IPS-20b (cell line): Measurements from ENCODE around the gene PDPK1.
"Not testable (repeated sequence)": the region's sequence is repeated elsewhere in the genome, so short reads cannot be mapped to it uniquely, and the experiment has no call there.

ENCODE experiments used
- H3K27ac ChIP-seq: one replicate; pipeline ENCODE4 v1.5.1; 2013; ENCODE audit warnings: low read length
- H3K27me3 ChIP-seq: 2 replicates; pipeline ENCODE4 v1.6.1; 2013; ENCODE audit warnings: mild to moderate bottlenecking, low read length, inconsistent platforms; ENCODE audit not compliant: insufficient read depth
- H3K36me3 ChIP-seq: 2 replicates; pipeline ENCODE4 v1.6.1; 2013; ENCODE audit warnings: low read depth, mild to moderate bottlenecking, inconsistent platforms, low read length, moderate library complexity; ENCODE audit not compliant: insufficient read depth
- H3K4me1 ChIP-seq: 2 replicates; pipeline ENCODE4 v1.6.1; 2013; ENCODE audit warnings: mild to moderate bottlenecking, control low read depth, inconsistent platforms, low read length, moderate library complexity; ENCODE audit not compliant: insufficient read depth
- H3K4me3 ChIP-seq: 2 replicates; pipeline ENCODE4 v1.5.1; 2013; ENCODE audit warnings: mild to moderate bottlenecking, low read length, inconsistent platforms
- H3K9ac ChIP-seq: 2 replicates; pipeline ENCODE4 v1.6.1; 2013; ENCODE audit warnings: low read depth, mild to moderate bottlenecking, inconsistent platforms, low read length, moderate library complexity
- H3K9me3 ChIP-seq: 2 replicates; pipeline ENCODE4 v1.6.1; 2013; ENCODE audit warnings: mild to moderate bottlenecking, low read depth, low read length, inconsistent platforms; ENCODE audit not compliant: insufficient read depth

The PDPK1 gene

GRCh38 chr16:2529061-2529931 lies 8.5 kb upstream of the PDPK1 start:
- H3K9me3 ChIP-seq, result no peaks in the 10 kb centered on the region
- H3K27ac ChIP-seq, result no peak overlapping the region
- H3K4me1 ChIP-seq, result peaks cover 6% of the 10 kb centered on the region; the same call in 1 of the 2 replicates
- peaks cover 32% of the 10 kb centered on the region for H3K36me3 ChIP-seq
- H3K9ac ChIP-seq, result no peak overlapping the region
- H3K27me3 ChIP-seq, result no peaks in the 10 kb centered on the region; the same call in 1 of the 2 replicates
- H3K4me3 ChIP-seq, result no peak overlapping the region

- Histone ChIP-seq H3K9ac (no peak overlapping the region), H3K9me3 (no peaks in the 10 kb centered on the region), H3K27me3 (no peaks in the 10 kb centered on the region; the same call in 1 of the 2 replicates), H3K36me3 (peaks cover 25% of the 10 kb centered on the region), H3K4me3 (no peak overlapping the region), H3K27ac (no peak overlapping the region), H3K4me1 (peaks cover 6% of the 10 kb centered on the region; the same call in 1 of the 2 replicates)
Measured at GRCh38 chr16:2529961-2530628, 7.7 kb upstream of the PDPK1 start.

GRCh38 chr16:2530629-2531318 lies 7.0 kb upstream of the PDPK1 start:
- Histone ChIP-seq H3K36me3 (peaks cover 24% of the 10 kb centered on the region), H3K4me3 (peak overlapping the region; percentile 64; the same call in 1 of the 2 replicates), H3K9ac (peak overlapping the region; percentile 65; the same call in 1 of the 2 replicates), H3K27ac (no peak overlapping the region), H3K27me3 (no peaks in the 10 kb centered on the region; the same call in 1 of the 2 replicates), H3K9me3 (no peaks in the 10 kb centered on the region), H3K4me1 (peaks cover 6% of the 10 kb centered on the region; the same call in 1 of the 2 replicates)

- H3K9ac ChIP-seq, result peak within 1 kb of the TSS; percentile 65; the same call in 1 of the 2 replicates
- no peak within 1 kb of the TSS for H3K27ac ChIP-seq
- H3K27me3 ChIP-seq, result no peaks in the 10 kb centered on the region; the same call in 1 of the 2 replicates
- peaks cover 6% of the 10 kb centered on the region; the same call in 1 of the 2 replicates for H3K4me1 ChIP-seq
- H3K9me3 ChIP-seq, result no peaks in the 10 kb centered on the region
- H3K4me3 ChIP-seq, result peak within 1 kb of the TSS; percentile 73
- H3K36me3 ChIP-seq, result peaks cover 18% of the 10 kb centered on the region
Measured at GRCh38 chr16:2531371-2531695, 6.5 kb upstream of the PDPK1 start, which contains the start of gene CEMP1. CEMP1 (minus strand) TSS chr16:2531408; CDS start chr16:2531073, 335 bp downstream.

- H3K27ac ChIP-seq, result no peak overlapping the region
- H3K9me3 ChIP-seq, result no peaks in the 10 kb centered on the region
- peaks cover 6% of the 10 kb centered on the region; the same call in 1 of the 2 replicates for H3K4me1 ChIP-seq
Measured at GRCh38 chr16:2531696-2532493, 5.9 kb upstream of the PDPK1 start.

GRCh38 chr16:2532494-2533141 lies 5.2 kb upstream of the PDPK1 start:
- Histone ChIP-seq H3K4me1 (peaks cover 6% of the 10 kb centered on the region; the same call in 1 of the 2 replicates), H3K27ac (no peak overlapping the region), H3K27me3 (no peaks in the 10 kb centered on the region; the same call in 1 of the 2 replicates), H3K4me3 (peak overlapping the region; percentile 73), H3K9me3 (no peaks in the 10 kb centered on the region), H3K36me3 (peaks cover 17% of the 10 kb centered on the region; the same call in 1 of the 2 replicates), H3K9ac (peak overlapping the region; percentile 62; the same call in 1 of the 2 replicates)

More at GRCh38 chr16:2531696-2532493, 5.9 kb upstream of the PDPK1 start:
- no peaks in the 10 kb centered on the region; the same call in 1 of the 2 replicates for H3K27me3 ChIP-seq
- H3K9ac ChIP-seq, result peak overlapping the region; percentile 65; the same call in 1 of the 2 replicates
- peaks cover 17% of the 10 kb centered on the region; the same call in 1 of the 2 replicates for H3K36me3 ChIP-seq
- peak overlapping the region; percentile 73 for H3K4me3 ChIP-seq

- H3K4me1 ChIP-seq, H3K9me3 ChIP-seq, H3K9ac ChIP-seq, H3K27ac ChIP-seq, H3K27me3 ChIP-seq: not testable (repeated sequence)
- H3K4me3 ChIP-seq, result peak overlapping the region; percentile 73
- H3K36me3 ChIP-seq, result peaks cover 15% of the 10 kb centered on the region; the same call in 1 of the 2 replicates
Measured at GRCh38 chr16:2533142-2533755, 4.6 kb upstream of the PDPK1 start.

- H3K4me1 ChIP-seq, result peaks cover 6% of the 10 kb centered on the region; the same call in 1 of the 2 replicates
- peaks cover 9% of the 10 kb centered on the region; the same call in 1 of the 2 replicates for H3K36me3 ChIP-seq
- no peak overlapping the region for H3K9ac ChIP-seq
- no peak overlapping the region for H3K27ac ChIP-seq
- H3K27me3 ChIP-seq, result no peaks in the 10 kb centered on the region; the same call in 1 of the 2 replicates
- no peak overlapping the region for H3K4me3 ChIP-seq
- no peaks in the 10 kb centered on the region for H3K9me3 ChIP-seq
Measured at GRCh38 chr16:2533912-2534311, 3.9 kb upstream of the PDPK1 start.

- H3K36me3 ChIP-seq, H3K4me1 ChIP-seq, H3K27ac ChIP-seq, H3K27me3 ChIP-seq, H3K9me3 ChIP-seq, H3K9ac ChIP-seq, H3K4me3 ChIP-seq: not testable (repeated sequence)
Measured at GRCh38 chr16:2534335-2534734, 3.5 kb upstream of the PDPK1 start.

- Histone ChIP-seq H3K4me1 (peaks cover 6% of the 10 kb centered on the region; the same call in 1 of the 2 replicates), H3K27me3 (no peaks in the 10 kb centered on the region; the same call in 1 of the 2 replicates), H3K9me3 (no peaks in the 10 kb centered on the region), H3K36me3 (no peaks in the 10 kb centered on the region), H3K9ac (no peak overlapping the region), H3K4me3 (no peak overlapping the region), H3K27ac (no peak overlapping the region)
Measured at GRCh38 chr16:2535625-2536013, 2.2 kb upstream of the PDPK1 start.
